Activated naive CD8-positive, alpha-beta T cell treated with anti-CD3 and anti-CD28 coated beads for 36 hours (primary cell): ENCODE measurements around the gene AFAP1L1. TPM values are rescaled to one million over a fixed set of nuclear protein-coding genes. Genes with fewer than 3 reads are reported as not detected.

ENCODE experiments used
- DNase-seq: peaks from one replicate; pipeline ENCODE4 v3.0.0; 2021
- H3K27ac Mint-ChIP-seq: one replicate; pipeline ENCODE4 v1.8.0; 2022; ENCODE audit warnings: mild to moderate bottlenecking, moderate library complexity, mixed read lengths
- H3K27me3 Mint-ChIP-seq: one replicate; pipeline ENCODE4 v1.8.0; 2022; ENCODE audit warnings: mild to moderate bottlenecking, mixed read lengths
- H3K36me3 Mint-ChIP-seq: one replicate; pipeline ENCODE4 v1.8.0; 2021; ENCODE audit warnings: mild to moderate bottlenecking, mixed read lengths
- H3K4me1 Mint-ChIP-seq: one replicate; pipeline ENCODE4 v1.8.0; 2021; ENCODE audit warnings: mixed read lengths
- H3K4me3 Mint-ChIP-seq: one replicate; pipeline ENCODE4 v1.8.0; 2022; ENCODE audit warnings: mild to moderate bottlenecking, moderate library complexity, mixed read lengths
- H3K9me3 Mint-ChIP-seq: one replicate; pipeline ENCODE4 v1.8.0; 2022; ENCODE audit warnings: mixed read lengths
- total RNA-seq, 2 experiments: library from RNA; stranded (reverse); gene quantifications; one replicate each; pipeline ENCODE4 v1.2.3, GENCODE V29; 2021

The AFAP1L1 gene
- total RNA-seq, 2 experiments from 2014 or later = 0.66 to 0.94 TPM

GRCh38 chr5:149358294-149358651 is 86.6 kb downstream of the AFAP1L1 start:
- H3K36me3 Mint-ChIP-seq = peaks cover 43% of the 10 kb centered on the region

GRCh38 chr5:149358868-149359495 is 87.3 kb downstream of the AFAP1L1 start:
- no peaks in the 10 kb centered on the region for H3K27me3 Mint-ChIP-seq
- H3K4me3 Mint-ChIP-seq = peak overlapping the region; percentile 87
- peaks cover 40% of the 10 kb centered on the region for H3K36me3 Mint-ChIP-seq
- no peak for DNase-seq
- no peaks in the 10 kb centered on the region for H3K9me3 Mint-ChIP-seq
- peak overlapping the region; percentile 85 for H3K27ac Mint-ChIP-seq
- peaks cover 50% of the 10 kb centered on the region for H3K4me1 Mint-ChIP-seq

More at GRCh38 chr5:149358294-149358651, 86.6 kb downstream of the AFAP1L1 start:
- peak overlapping the region; percentile 87 for H3K4me3 Mint-ChIP-seq
- DNase-seq = peak; percentile 23
- no peaks in the 10 kb centered on the region for H3K27me3 Mint-ChIP-seq
- H3K27ac Mint-ChIP-seq = peak overlapping the region; percentile 85
- H3K4me1 Mint-ChIP-seq = peaks cover 55% of the 10 kb centered on the region
- H3K9me3 Mint-ChIP-seq = no peaks in the 10 kb centered on the region

- DNase-seq = no peak
- H3K27ac Mint-ChIP-seq = peak overlapping the region; percentile 76
- peaks cover 41% of the 10 kb centered on the region for H3K4me1 Mint-ChIP-seq
- H3K9me3 Mint-ChIP-seq = no peaks in the 10 kb centered on the region
- no peak overlapping the region for H3K4me3 Mint-ChIP-seq
- peaks cover 27% of the 10 kb centered on the region for H3K36me3 Mint-ChIP-seq
- no peaks in the 10 kb centered on the region for H3K27me3 Mint-ChIP-seq
Measured at GRCh38 chr5:149360272-149360671, 88.6 kb downstream of the AFAP1L1 start.

- DNase-seq = no peak
- Mint-ChIP-seq H3K4me1 (peaks cover 25% of the 10 kb centered on the region), H3K27ac (no peak overlapping the region), H3K4me3 (no peak overlapping the region), H3K9me3 (no peaks in the 10 kb centered on the region), H3K36me3 (peaks cover 14% of the 10 kb centered on the region), H3K27me3 (no peaks in the 10 kb centered on the region)
Measured at GRCh38 chr5:149362541-149362940, 90.9 kb downstream of the AFAP1L1 start.

GRCh38 chr5:149363358-149363757 is 91.7 kb downstream of the AFAP1L1 start:
- H3K36me3 Mint-ChIP-seq = peaks cover 14% of the 10 kb centered on the region
- H3K4me1 Mint-ChIP-seq = peaks cover 25% of the 10 kb centered on the region
- no peaks in the 10 kb centered on the region for H3K27me3 Mint-ChIP-seq
- H3K27ac Mint-ChIP-seq = no peak overlapping the region
- H3K4me3 Mint-ChIP-seq = no peak overlapping the region
- no peak for DNase-seq
- no peaks in the 10 kb centered on the region for H3K9me3 Mint-ChIP-seq

GRCh38 chr5:149363936-149364335 is 92.3 kb downstream of the AFAP1L1 start:
- Mint-ChIP-seq H3K9me3 (no peaks in the 10 kb centered on the region), H3K4me1 (peaks cover 20% of the 10 kb centered on the region), H3K36me3 (peaks cover 11% of the 10 kb centered on the region), H3K4me3 (no peak overlapping the region), H3K27ac (no peak overlapping the region), H3K27me3 (no peaks in the 10 kb centered on the region)
- DNase-seq = no peak

DNA sequence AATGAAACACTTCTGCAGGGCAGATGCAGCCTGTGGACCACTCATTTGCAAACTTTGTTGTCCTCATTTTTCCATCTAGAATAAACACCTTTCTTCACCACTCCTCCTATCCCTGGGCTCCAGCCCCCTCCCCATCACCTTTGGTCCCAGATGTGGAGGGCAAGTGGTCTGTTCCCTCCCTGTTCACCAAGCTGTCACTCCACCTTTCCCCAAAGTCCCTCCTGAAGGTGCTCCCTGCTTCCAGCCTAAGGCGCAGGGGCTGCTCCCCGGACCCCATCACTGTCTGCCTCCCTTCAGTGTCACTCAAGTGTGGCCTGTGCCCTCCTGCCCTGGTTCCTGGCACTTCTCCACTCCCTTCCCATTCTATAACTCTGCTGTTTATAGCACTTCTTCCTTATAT is 93.1 kb downstream of the AFAP1L1 start:
- no peak overlapping the region for H3K27ac Mint-ChIP-seq
- no peak overlapping the region for H3K4me3 Mint-ChIP-seq
- peaks cover 10% of the 10 kb centered on the region for H3K36me3 Mint-ChIP-seq
- DNase-seq = no peak
- H3K4me1 Mint-ChIP-seq = peaks cover 14% of the 10 kb centered on the region
- H3K9me3 Mint-ChIP-seq = no peaks in the 10 kb centered on the region
- no peaks in the 10 kb centered on the region for H3K27me3 Mint-ChIP-seq

DNA sequence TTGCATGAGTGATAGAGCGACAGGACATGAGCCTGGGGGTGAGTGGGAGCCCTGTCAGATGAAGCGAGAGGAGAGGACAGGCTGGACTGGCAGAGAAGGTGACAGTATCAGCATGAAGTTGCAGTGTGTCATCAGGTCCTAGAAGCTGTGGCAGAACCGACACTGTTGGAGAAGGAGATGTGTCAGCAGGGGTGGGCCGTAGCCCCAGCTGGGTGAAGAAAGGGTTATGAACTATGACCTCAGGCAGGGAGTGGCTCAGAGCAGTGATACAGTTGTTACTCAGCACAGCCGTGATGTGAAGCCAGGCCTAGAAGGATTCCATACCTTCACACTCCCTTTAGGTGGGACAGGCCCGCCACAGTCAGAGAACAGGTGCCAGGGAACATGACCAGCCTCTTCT is 93.8 kb downstream of the AFAP1L1 start:
- no peak for DNase-seq
- Mint-ChIP-seq H3K4me1 (peaks cover 7% of the 10 kb centered on the region), H3K4me3 (no peak overlapping the region), H3K36me3 (peaks cover 6% of the 10 kb centered on the region), H3K9me3 (no peaks in the 10 kb centered on the region), H3K27ac (no peak overlapping the region), H3K27me3 (no peaks in the 10 kb centered on the region)

GRCh38 chr5:149366169-149366729 is 94.6 kb downstream of the AFAP1L1 start:
- H3K27me3 Mint-ChIP-seq = no peaks in the 10 kb centered on the region
- H3K4me3 Mint-ChIP-seq = no peak overlapping the region
- H3K4me1 Mint-ChIP-seq = no peaks in the 10 kb centered on the region
- H3K9me3 Mint-ChIP-seq = no peaks in the 10 kb centered on the region
- no peak overlapping the region for H3K27ac Mint-ChIP-seq
- H3K36me3 Mint-ChIP-seq = peaks cover 4% of the 10 kb centered on the region
- DNase-seq = no peak

DNA sequence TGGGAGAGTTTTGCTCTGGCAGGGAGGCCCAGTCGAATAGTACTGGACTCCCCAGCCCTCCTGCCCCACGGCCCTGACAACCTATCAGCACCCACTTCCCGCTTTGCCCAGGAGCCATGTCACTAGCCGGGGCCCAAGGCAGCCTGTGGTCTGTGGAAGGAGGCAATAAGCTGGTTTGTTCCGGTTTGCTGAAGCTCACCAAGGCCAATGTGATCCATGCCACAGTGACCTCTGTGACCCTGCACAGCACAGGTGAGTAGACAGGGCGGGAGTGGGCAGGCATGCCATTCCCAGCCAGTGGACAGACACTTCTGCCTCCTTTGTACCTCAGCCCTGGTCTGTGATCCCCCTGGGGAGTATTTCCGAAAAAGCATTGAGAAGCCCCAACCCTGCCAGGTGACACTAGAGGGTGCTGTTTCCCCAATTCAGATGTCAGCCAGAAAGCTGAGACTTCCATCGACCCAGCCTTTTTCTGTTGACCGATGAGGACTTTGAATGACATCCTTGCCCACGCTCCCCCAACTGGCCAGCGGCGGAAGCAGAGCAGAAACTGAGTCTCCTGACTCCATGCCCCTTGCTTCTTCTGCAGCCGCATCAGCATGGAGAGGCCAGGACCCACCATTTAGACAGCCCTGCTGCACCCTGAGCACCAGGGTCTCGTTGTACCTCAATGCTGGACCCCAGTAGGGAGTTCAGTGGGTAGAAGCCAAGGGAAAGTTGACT is 95.8 kb downstream of the AFAP1L1 start:
- Mint-ChIP-seq H3K9me3 (no peaks in the 10 kb centered on the region), H3K27me3 (no peaks in the 10 kb centered on the region), H3K36me3 (peaks cover 4% of the 10 kb centered on the region), H3K27ac (no peak overlapping the region), H3K4me1 (no peaks in the 10 kb centered on the region), H3K4me3 (no peak overlapping the region)
- DNase-seq = peak; percentile 45

DNA sequence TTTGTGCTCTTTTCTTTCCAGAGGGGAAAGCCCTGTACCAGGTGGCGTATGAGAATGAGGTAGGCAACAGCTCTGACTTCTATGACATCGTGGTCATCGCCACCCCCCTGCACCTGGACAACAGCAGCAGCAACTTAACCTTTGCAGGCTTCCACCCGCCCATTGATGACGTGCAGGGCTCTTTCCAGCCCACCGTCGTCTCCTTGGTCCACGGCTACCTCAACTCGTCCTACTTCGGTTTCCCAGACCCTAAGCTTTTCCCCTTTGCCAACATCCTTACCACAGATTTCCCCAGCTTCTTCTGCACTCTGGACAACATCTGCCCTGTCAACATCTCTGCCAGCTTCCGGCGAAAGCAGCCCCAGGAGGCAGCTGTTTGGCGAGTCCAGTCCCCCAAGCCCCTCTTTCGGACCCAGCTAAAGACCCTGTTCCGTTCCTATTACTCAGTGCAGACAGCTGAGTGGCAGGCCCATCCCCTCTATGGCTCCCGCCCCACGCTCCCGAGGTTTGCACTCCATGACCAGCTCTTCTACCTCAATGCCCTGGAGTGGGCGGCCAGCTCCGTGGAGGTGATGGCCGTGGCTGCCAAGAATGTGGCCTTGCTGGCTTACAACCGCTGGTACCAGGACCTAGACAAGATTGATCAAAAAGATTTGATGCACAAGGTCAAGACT is 96.5 kb downstream of the AFAP1L1 start:
- no peak overlapping the region for H3K27ac Mint-ChIP-seq
- no peaks in the 10 kb centered on the region for H3K27me3 Mint-ChIP-seq
- no peak overlapping the region for H3K4me3 Mint-ChIP-seq
- no peaks in the 10 kb centered on the region for H3K36me3 Mint-ChIP-seq
- no peaks in the 10 kb centered on the region for H3K9me3 Mint-ChIP-seq
- H3K4me1 Mint-ChIP-seq = no peaks in the 10 kb centered on the region
- no peak for DNase-seq

DNA sequence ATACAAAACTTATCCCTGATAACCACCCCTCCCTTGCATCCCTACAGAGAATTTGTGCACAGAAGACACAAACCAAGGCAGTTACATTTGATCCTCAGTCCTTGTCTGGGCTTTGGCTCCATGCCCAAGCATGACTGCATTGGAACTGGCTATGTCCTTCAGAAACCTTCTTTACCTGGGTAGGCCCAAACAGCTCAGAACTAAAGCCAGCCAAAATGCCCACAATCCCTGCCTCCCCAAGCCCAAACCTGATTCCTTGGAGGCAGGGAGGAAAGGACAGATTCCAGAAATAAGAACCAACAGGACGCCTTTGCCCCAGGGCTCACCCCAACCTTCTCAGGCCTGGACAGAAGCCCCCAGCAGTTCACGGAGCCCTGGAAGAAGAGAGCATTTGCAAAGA is 99.2 kb downstream of the AFAP1L1 start:
- no peak overlapping the region for H3K4me3 Mint-ChIP-seq
- H3K27me3 Mint-ChIP-seq = no peaks in the 10 kb centered on the region
- no peak overlapping the region for H3K27ac Mint-ChIP-seq
- no peaks in the 10 kb centered on the region for H3K9me3 Mint-ChIP-seq
- no peaks in the 10 kb centered on the region for H3K4me1 Mint-ChIP-seq
- no peaks in the 10 kb centered on the region for H3K36me3 Mint-ChIP-seq
- no peak for DNase-seq

- Mint-ChIP-seq H3K27ac (no peak overlapping the region), H3K27me3 (no peaks in the 10 kb centered on the region), H3K36me3 (no peaks in the 10 kb centered on the region), H3K4me3 (no peak overlapping the region), H3K4me1 (no peaks in the 10 kb centered on the region), H3K9me3 (no peaks in the 10 kb centered on the region)
- DNase-seq = peak; percentile 63
Measured at GRCh38 chr5:149371296-149371962, 99.8 kb downstream of the AFAP1L1 start.

DNA sequence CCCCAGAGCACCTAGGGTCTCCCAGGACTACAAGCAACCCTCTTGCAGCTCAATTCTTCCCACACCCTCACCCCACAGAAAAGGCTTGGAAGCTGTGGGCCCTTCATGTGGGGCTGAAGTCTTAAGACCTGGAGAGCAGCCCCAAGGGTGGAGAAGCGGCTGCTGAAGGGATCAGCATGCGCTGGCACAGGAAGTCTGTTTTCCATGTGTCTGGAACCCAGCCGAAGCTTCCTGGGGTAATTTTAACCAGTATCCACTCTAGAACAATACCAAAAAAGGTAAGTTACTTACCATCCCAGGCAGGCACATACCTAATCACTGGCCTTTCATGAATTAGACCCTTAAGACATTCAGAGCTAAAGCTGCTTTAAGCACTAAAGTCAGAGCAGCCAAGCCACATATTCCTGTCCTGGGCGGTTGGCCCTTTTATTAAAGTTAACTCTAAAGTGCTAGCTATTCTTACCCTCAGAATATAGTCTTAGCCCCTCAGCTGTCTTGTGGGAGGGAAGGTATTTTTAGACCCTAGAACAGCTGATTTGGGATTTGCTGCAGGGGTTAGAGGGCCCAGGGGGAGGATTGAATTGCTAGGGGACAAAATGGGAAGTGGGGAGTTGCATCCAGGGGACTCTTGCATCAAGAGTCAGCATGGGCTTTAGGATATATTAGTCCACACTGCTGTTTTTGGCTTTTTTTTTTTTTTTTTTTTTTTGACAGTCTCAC is 100.6 kb downstream of the AFAP1L1 start:
- Mint-ChIP-seq H3K27ac (no peak overlapping the region), H3K4me3 (no peak overlapping the region), H3K27me3 (no peaks in the 10 kb centered on the region), H3K36me3 (no peaks in the 10 kb centered on the region), H3K9me3 (no peaks in the 10 kb centered on the region), H3K4me1 (no peaks in the 10 kb centered on the region)
- no peak for DNase-seq
